Left hindlimb (tissue), 1 donor: ENCODE data around the gene LDB3.

Source experiments
- DNase-seq: peaks from one replicate; pipeline ENCODE4 v3.0.0-alpha.2; 2018

LDB3 gene

GRCh38 chr10:86769991-86770390 lies 101.7 kb downstream of the LDB3 start:
- no peak for DNase-seq

DNA sequence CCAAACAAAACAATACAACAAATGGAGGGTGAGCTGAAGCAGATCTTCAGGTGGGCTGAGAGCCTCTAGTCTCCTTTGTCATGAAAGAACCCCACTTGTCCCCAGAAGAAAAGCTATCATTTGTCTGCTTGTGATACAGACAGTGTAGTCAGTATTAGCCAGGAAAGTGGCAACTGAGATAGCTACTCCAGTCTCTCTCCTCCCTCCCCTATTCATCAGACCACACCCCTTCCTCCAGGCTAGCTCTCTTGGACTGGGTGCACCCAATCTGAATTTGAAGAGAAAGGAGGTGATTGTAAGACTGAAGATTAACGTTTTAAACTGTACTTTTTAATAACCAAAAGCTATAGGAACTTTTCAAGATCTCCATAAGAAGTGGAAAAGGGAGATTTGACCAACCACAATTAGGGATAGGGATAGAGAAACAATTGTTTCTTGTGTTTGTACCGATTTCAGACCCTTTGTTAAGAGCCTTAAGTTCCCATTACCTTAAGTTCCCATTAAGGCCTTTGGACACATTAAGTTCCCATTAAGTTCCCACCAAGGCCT lies 102.2 kb downstream of the LDB3 start:
- no peak for DNase-seq

GRCh38 chr10:86773498-86773897 lies 105.2 kb downstream of the LDB3 start:
- no peak for DNase-seq

DNA sequence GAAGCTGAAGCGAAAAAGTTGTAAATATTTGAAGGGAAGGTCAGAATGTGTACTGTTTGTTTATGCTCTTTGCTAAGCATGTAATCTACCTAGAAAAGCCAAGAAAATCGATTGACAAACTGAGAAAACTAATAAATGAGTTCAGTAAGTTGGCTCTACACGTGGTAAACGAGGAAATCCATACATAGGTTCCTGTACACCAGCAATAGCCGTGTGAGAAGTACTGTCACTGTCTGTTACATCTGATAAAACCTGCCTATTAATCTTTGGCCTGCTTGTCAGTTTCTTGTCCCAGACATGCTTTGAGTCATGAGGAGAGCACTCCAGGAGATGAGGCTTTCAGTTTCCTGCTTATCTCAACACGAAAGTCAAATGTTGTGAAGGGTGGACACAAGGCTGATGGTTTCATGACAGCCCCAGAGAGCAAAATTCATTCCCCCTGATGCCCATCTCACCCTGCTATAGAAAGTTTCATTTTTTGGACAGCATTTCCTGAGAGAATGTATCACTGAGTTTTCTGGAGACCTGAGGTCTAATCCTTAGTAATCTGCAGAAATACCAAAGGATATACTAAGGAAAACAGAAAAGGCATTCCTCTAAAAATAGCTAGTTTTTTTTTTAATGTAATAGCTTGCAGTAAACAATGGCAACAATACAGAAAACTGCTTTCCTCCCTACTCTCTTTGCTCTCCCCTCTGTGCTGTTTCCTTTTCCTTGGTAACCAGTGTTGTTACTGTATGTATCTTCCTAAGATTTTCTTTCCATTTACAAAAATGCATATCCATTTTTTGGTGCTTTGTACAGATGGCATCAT lies 107.0 kb downstream of the LDB3 start:
- no peak for DNase-seq

DNA sequence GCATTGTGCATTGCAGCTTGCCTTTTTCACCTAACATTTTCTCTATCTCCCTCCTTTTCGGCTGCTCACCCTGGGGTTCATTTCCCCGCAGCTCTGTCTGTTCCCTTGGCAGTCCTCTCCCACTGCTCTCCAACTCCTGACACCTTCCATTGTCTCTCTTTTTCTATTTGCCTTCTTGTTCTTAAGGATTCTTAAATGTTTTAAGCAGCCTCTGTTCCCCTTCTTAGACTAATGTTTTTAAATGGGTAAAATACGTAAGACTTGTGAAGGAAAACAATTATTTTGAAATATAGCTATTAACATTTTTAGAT lies 107.5 kb downstream of the LDB3 start:
- DNase-seq = no peak

DNA sequence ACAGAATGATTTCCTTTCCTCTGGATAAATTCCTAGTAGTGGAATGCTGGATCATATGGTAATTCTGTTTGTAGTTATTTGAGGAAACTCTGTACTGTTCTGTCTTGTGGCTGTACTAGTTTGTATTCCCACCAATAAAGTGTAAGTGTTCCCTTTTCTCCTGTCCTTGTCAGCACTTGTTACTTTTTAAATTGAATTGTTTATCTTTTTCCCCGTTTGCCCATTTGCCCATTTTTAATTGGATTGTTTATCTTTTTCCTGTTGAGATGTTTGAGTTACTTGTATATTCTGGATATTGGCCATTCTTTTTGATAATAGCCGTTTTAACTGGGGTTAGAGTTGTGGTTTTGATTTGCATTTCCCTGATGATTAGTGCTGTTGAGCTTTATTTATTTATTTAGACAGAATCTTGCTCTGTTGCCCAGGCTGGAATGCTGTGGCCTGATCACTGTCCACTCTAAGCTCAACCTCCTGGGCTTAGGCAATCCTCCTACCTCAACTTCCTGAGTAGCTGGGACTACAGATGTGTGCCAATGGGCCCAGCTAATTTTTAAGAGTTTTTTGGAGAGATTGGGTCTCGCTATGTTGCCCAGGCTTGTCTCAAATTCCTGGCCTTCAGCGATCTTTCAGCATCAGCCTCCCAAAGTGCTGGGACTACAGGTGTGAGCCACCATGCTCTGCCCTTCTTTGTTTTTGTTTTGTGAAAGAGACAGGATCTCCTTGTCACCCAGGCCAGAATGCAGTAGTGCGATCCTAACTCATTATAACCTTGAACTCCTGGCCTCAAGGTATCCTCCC lies 111.1 kb downstream of the LDB3 start:
- DNase-seq = no peak

DNA sequence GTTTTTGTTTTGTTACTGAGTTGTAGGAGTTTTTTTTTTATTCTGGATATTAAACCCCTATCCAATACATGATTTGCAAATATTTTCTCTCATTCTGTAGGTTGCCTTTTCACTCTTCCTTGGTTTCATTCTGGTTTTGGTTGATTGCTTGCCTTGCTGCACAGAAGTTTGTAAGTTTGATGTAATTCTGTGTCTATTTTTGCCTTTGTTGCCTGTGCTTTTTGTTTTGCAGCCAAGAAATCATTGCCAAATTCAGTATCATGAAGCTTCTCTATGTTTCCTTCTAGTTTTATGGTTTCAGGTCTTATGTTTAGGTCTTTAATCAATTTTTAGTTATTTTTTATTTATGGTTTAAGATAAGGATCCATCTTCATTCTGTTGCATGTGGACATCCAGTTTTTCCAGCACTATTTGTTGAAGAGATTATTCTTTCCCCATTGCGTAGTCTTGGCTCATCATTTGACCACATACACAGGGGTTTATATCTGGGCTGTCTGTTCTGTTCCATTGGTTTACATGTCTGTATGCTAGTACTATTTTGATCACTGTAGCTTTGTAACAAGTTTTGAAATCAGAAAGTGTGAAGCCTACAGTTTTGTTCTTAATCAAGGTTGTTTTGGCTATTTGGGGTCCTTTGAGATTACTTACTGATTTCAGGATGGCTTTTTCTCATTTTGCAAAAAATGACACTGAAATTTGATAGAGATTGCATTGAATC lies 114.5 kb downstream of the LDB3 start:
- no peak for DNase-seq

DNA sequence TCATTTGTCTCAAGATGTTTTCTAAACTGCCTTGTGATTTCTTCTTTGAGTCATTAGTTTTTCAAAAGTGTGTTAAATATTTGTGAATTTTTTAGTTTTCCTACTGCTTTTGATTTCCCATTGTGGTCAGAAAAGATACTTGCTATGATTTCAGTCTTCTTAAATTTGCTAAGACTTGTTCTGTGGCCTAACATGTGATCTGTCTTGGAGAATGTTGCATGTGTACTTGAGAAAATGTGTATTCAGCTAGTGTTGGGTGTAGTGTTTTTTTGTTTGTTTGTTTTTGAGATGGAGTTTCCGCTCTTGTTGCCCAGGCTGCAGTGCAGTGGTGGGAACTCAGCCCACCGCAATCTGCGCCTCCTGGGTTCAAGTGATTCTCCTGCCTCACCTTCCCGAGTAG lies 116.7 kb downstream of the LDB3 start:
- DNase-seq = no peak
